Activated naive CD4-positive, alpha-beta T cell treated with anti-CD3 and anti-CD28 coated beads for 36 hours (primary cell): ENCODE results near the gene NAALADL1. TPM values are rescaled to one million over a fixed set of nuclear protein-coding genes. Genes with fewer than 3 reads are reported as not detected.
"Not testable (repeated sequence)": the region's sequence is repeated elsewhere in the genome, so short reads cannot be mapped to it uniquely, and the experiment has no call there.

Experiments used
- CTCF ChIA-PET: fragments of 350-600 bp; sonication (Branson Sonifier 250); formaldehyde crosslinking; loops from one replicate; lab custom pipeline; 2021; ENCODE audit warnings: antibody characterized with exemption; lab: Charles Lee
- DNase-seq: peaks from one replicate; pipeline ENCODE4 v3.0.0-alpha.2; 2020
- H3K27ac Mint-ChIP-seq: one replicate; pipeline ENCODE4 v1.8.0; 2021; ENCODE audit warnings: mild to moderate bottlenecking, mixed read lengths
- H3K27me3 Mint-ChIP-seq: one replicate; pipeline ENCODE4 v1.8.0; 2021; ENCODE audit warnings: low read depth, mixed read lengths
- H3K36me3 Mint-ChIP-seq: one replicate; pipeline ENCODE4 v1.8.0; 2021; ENCODE audit warnings: low read depth, mixed read lengths
- H3K4me1 Mint-ChIP-seq: one replicate; pipeline ENCODE4 v1.8.0; 2021; ENCODE audit warnings: low read depth, mixed read lengths
- H3K4me3 Mint-ChIP-seq: one replicate; pipeline ENCODE4 v1.8.0; 2021; ENCODE audit warnings: mild to moderate bottlenecking, moderate library complexity, mixed read lengths
- H3K9me3 Mint-ChIP-seq: one replicate; pipeline ENCODE4 v1.8.0; 2021; ENCODE audit warnings: mixed read lengths
- intact Hi-C: fragments of 100-400 bp; cut with micrococcal nuclease; formaldehyde crosslinking; loops from one replicate; pipeline ENCODE4 v1.15.1; 2023
- total RNA-seq, 2 experiments: library from RNA; stranded (reverse); gene quantifications; one replicate each; pipeline ENCODE4 v1.2.3, GENCODE V29; 2021

Gene NAALADL1
- total RNA-seq, 2 experiments from 2014 or later: 8.5 to 10.2 TPM

- Mint-ChIP-seq H3K4me3 (no peak overlapping the region), H3K27me3 (no peaks in the 10 kb centered on the region), H3K36me3 (peaks cover 5% of the 10 kb centered on the region), H3K9me3 (no peaks in the 10 kb centered on the region), H3K4me1 (peaks cover 38% of the 10 kb centered on the region), H3K27ac (no peak overlapping the region)
- CTCF ChIA-PET: no interaction called here
- DNase-seq: no peak
- intact Hi-C loops: no loop called here
Measured at GRCh38 chr11:65043881-65044501, 14.4 kb downstream of the NAALADL1 start.

DNA sequence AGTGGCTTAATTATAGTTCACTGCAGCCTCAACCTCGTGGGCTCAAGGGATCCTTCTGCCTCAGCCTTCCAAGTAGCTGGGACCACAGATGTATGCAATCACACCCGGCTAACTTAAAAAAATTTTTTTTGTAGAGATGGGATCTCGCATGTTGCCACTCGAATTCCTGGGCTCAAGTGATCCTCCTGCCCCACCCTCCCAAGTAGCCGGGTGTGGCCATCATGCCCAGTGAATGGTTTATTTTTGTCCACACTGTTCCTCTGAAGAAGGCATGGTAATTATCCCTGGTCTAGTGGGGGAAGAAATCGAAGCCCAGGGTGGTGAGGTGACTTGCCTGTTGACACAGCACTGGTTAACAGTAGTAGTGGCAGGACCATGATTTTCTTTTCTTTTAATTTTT lies 15.5 kb downstream of the NAALADL1 start:
- H3K27me3 Mint-ChIP-seq: no peaks in the 10 kb centered on the region
- peak overlapping the region; percentile 86 for H3K4me3 Mint-ChIP-seq
- H3K36me3 Mint-ChIP-seq: peaks cover 6% of the 10 kb centered on the region
- H3K27ac Mint-ChIP-seq: no peak overlapping the region
- no peak for DNase-seq
- intact Hi-C loops: no loop called here
- peaks cover 34% of the 10 kb centered on the region for H3K4me1 Mint-ChIP-seq
- CTCF ChIA-PET: no interaction called here
- H3K9me3 Mint-ChIP-seq: no peaks in the 10 kb centered on the region

GRCh38 chr11:65040847-65041622 lies 17.3 kb downstream of the NAALADL1 start, which contains the start of gene SAC3D1:
Gene SAC3D1 (plus strand): TSS chr11:65041210. CDS start chr11:65041293, 83 bp downstream.
- Mint-ChIP-seq H3K36me3 (peaks cover 4% of the 10 kb centered on the region), H3K9me3 (no peaks in the 10 kb centered on the region), H3K4me1 (peaks cover 19% of the 10 kb centered on the region), H3K27me3 (no peaks in the 10 kb centered on the region), H3K27ac (peak within 1 kb of the TSS; percentile 98), H3K4me3 (peak within 1 kb of the TSS; percentile 92)
- intact Hi-C loops: loop anchor here (1.0 to 2.0 kb wide), 5 partner anchors 14 to 117 kb away; partner anchors contain the start of genes ARL2, CDCA5, PPP2R5B and SNX15
- CTCF ChIA-PET: interaction anchor here (0.5 to 1.7 kb wide), 4 partner anchors 15 to 37 kb away, joined by 3 to 6 read pairs (median 3); partner anchors contain the start of gene ARL2
- DNase-seq: peak; percentile 94

GRCh38 chr11:65040520-65040846 lies 17.9 kb downstream of the NAALADL1 start:
- Mint-ChIP-seq H3K27me3 (no peaks in the 10 kb centered on the region), H3K9me3 (no peaks in the 10 kb centered on the region), H3K4me1 (peaks cover 17% of the 10 kb centered on the region), H3K27ac (peak overlapping the region; percentile 98), H3K4me3 (peak overlapping the region; percentile 92), H3K36me3 (peaks cover 4% of the 10 kb centered on the region)
- intact Hi-C loops: loop anchor here (1.0 to 2.0 kb wide), 4 partner anchors 13 to 116 kb away; partner anchors contain the start of genes CDCA5, PPP2R5B, SNX15 and TM7SF2
- DNase-seq: no peak
- CTCF ChIA-PET: interaction anchor here (0.5 to 1.7 kb wide), 4 partner anchors 14 to 38 kb away, joined by 3 to 6 read pairs (median 3); partner anchors contain the start of gene ARL2

DNA sequence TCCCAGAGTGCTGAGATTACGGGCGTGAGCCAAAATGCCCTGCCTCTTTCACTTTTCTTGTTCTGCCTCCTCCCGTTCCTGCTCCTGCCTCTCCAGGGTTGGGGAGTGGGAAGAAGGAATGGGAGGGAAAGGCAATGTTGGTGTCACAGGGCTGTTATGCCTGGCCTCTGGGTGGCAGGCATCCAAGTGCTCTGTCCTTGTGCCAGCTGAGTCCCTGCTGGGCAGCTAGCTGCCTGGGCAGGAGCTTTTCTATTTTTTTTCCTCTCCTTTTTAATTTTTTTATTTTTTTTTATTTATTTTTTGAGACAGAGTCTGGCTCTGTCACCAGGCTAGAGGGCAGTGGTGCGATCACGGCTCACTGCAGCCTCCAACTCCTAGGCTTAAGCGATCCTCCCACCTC lies 21.4 kb downstream of the NAALADL1 start:
- intact Hi-C loops: no loop called here
- Mint-ChIP-seq H3K4me1 (peaks cover 7% of the 10 kb centered on the region), H3K27me3 (no peaks in the 10 kb centered on the region), H3K27ac (no peak overlapping the region), H3K9me3 (no peaks in the 10 kb centered on the region), H3K4me3 (no peak overlapping the region), H3K36me3 (peaks cover 2% of the 10 kb centered on the region)
- no peak for DNase-seq
- CTCF ChIA-PET: interaction anchor here (0.5 kb wide), 1 partner anchor 252 kb away, joined by 3 read pairs; no protein-coding TSS in a partner anchor

- Mint-ChIP-seq H3K4me3 (no peak overlapping the region), H3K9me3 (no peaks in the 10 kb centered on the region), H3K27me3 (no peaks in the 10 kb centered on the region), H3K4me1 (peaks cover 4% of the 10 kb centered on the region), H3K36me3 (peaks cover 2% of the 10 kb centered on the region), H3K27ac (no peak overlapping the region)
- CTCF ChIA-PET: no interaction called here
- intact Hi-C loops: no loop called here
- DNase-seq: no peak
Measured at GRCh38 chr11:65035579-65035978, 22.8 kb downstream of the NAALADL1 start.

- H3K27me3 Mint-ChIP-seq: no peaks in the 10 kb centered on the region
- intact Hi-C loops: no loop called here
- no peaks in the 10 kb centered on the region for H3K9me3 Mint-ChIP-seq
- H3K4me3 Mint-ChIP-seq: no peak overlapping the region
- no peak for DNase-seq
- H3K36me3 Mint-ChIP-seq: peaks cover 2% of the 10 kb centered on the region
- no peak overlapping the region for H3K27ac Mint-ChIP-seq
- H3K4me1 Mint-ChIP-seq: peaks cover under 1% of the 10 kb centered on the region
- CTCF ChIA-PET: no interaction called here
Measured at GRCh38 chr11:65034423-65034822, 23.9 kb downstream of the NAALADL1 start.

DNA sequence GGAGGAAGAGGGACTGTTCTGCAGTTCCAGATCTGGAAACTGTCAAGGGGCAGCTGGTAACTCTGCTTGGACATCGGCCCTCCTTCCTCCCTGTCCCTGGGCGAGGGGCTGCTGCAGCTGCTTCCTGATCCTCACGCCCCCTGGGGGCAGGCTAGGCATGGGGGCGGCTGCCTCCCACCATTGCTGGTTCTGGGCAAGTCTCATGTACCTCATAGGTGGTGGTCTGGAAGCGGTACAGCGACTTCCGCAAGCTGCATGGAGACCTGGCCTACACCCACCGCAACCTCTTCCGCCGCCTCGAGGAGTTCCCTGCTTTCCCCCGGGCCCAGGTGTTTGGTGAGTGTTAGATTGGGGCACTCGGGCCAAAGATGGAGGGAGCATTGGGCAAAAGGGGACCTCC lies 26.1 kb downstream of the NAALADL1 start:
- Mint-ChIP-seq H3K4me3 (no peak overlapping the region), H3K27ac (no peak overlapping the region), H3K36me3 (no peaks in the 10 kb centered on the region), H3K9me3 (no peaks in the 10 kb centered on the region), H3K27me3 (no peaks in the 10 kb centered on the region), H3K4me1 (peaks cover 11% of the 10 kb centered on the region)
- no peak for DNase-seq
- CTCF ChIA-PET: no interaction called here
- intact Hi-C loops: no loop called here

DNA sequence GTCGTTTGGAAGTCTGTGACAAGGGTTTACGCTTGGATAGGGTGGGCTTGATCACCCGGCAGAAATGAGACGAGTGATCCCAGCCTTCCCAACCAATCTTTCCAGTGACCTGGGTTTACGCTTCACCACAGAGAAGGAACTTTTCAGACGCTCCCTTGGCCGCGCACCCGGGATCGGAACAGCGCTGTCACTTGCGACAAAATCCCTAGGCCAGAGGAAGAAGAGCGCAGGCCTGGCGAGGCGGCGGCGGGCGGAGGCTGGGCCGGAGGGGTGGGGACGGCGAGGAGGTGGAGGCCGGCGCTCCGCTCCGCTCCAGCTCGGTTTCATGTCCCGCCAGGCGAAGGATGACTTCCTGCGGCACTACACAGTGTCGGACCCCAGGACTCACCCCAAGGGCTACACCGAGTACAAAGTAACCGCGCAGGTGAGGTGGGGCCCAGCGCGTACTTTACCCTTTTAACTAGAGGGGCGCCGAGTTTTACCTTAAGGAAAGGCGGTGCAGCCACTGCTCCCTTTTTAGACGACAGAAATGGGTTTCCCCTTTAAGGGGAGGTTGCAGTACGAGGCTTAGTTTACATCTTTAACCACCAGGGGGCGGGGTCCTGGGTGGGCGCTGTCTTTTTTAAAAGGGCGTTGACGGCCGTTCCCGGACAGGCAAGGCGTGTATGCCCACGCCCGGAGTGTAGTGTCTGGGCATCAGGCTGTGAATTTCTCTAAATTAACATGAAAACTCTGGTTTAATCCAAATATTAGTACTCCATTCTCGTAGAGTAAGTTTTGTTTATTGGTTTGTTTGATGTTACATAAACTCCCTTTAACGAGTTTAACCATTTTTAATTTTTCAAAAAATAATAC lies 30.9 kb downstream of the NAALADL1 start, which contains the start of gene SNX15:
Gene SNX15, plus strand, starts transcription at position 227 of the 855 bp plus-strand sequence. Its CDS starts 99 bp downstream, at position 326.
- Mint-ChIP-seq H3K36me3 (no peaks in the 10 kb centered on the region), H3K4me3 (peak within 1 kb of the TSS; percentile 79), H3K27ac (peak within 1 kb of the TSS; percentile 82), H3K9me3 (no peaks in the 10 kb centered on the region), H3K4me1 (peaks cover 19% of the 10 kb centered on the region), H3K27me3 (no peaks in the 10 kb centered on the region)
- peak; percentile 95 for DNase-seq
- CTCF ChIA-PET: interaction anchor here (0.9 to 2.9 kb wide), 3 partner anchors 12 to 86 kb away, joined by 3 to 22 read pairs (median 4); partner anchors contain the start of gene ARL2
- intact Hi-C loops: loop anchor here (1.0 to 2.0 kb wide), 6 partner anchors 13 to 110 kb away; partner anchors contain the start of genes ATG2A, CDCA5, VPS51 and ZFPL1

GRCh38 chr11:65026810-65027209 lies 31.5 kb downstream of the NAALADL1 start:
- Mint-ChIP-seq H3K27me3 (no peaks in the 10 kb centered on the region), H3K36me3 (no peaks in the 10 kb centered on the region), H3K27ac (peak overlapping the region; percentile 82), H3K9me3 (no peaks in the 10 kb centered on the region), H3K4me1 (peaks cover 19% of the 10 kb centered on the region), H3K4me3 (peak overlapping the region; percentile 79)
- DNase-seq: no peak
- intact Hi-C loops: loop anchor here (1.0 to 2.0 kb wide), 6 partner anchors 13 to 110 kb away; partner anchors contain the start of genes ATG2A, CDCA5, VPS51 and ZFPL1
- CTCF ChIA-PET: interaction anchor here (0.6 to 2.9 kb wide), 4 partner anchors 12 to 86 kb away, joined by 3 to 22 read pairs (median 4); partner anchors contain the start of gene ARL2

DNA sequence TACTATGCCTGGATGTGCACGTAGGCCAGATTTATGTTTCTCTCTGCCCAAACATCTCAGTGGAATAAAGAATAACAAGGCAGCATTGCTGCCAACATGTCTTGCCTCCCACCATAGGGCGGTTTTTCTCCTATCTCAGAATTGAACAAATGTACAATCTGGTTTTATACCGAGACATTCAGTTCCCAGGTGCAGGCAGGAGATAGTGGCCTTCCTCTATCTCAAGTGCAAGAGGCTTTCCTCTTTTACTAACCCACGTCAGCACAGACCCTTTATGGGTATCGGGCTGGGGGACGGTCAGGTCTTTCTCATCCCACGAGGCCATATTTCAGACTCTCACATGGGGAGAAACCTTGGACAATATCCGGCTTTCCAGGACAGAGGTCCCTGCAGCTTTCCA lies 34.9 kb downstream of the NAALADL1 start:
- H3K9me3 Mint-ChIP-seq, H3K36me3 Mint-ChIP-seq, intact Hi-C loops, H3K27me3 Mint-ChIP-seq, DNase-seq, H3K4me3 Mint-ChIP-seq: not testable (repeated sequence)
- H3K27ac Mint-ChIP-seq: peak overlapping the region; percentile 2
- peaks cover 17% of the 10 kb centered on the region for H3K4me1 Mint-ChIP-seq
- CTCF ChIA-PET: interaction anchor here (0.7 kb wide), 1 partner anchor 70 kb away, joined by 3 read pairs; no protein-coding TSS in a partner anchor
